HEK293 (cell line): ENCODE data around the gene CIAO2A.

Source experiments
- CTCF ChIA-PET: fragments of 350-600 bp; formaldehyde crosslinking; extraction: SDS; loops from one replicate; lab custom pipeline; 2021; ENCODE audit warnings: antibody characterized with exemption; lab: Yijun Ruan, JAX
- POLR2A ChIA-PET: fragments of 300-600 bp; formaldehyde crosslinking; extraction: SDS; loops from one replicate; lab custom pipeline; 2020; ENCODE audit warnings: antibody characterized with exemption, inconsistent platforms; lab: Yijun Ruan, JAX
- H3K27ac ChIP-seq: fragments of 200-500 bp; sonication (Bioruptor generic); 2 replicates; pipeline ENCODE4 v1.5.1; 2014; ENCODE audit warnings: low read depth, low read length, control low read depth, inconsistent platforms; ENCODE audit errors: extremely low read depth
- H3K36me3 ChIP-seq, 2 experiments: fragments of 200-500 bp in 1 of 2; sonication (Bioruptor generic) in 1 of 2; 1 replicate in 1 of 2; 2 replicates in 1 of 2; pipeline ENCODE4 v1.5.1; 2014 to 2017; ENCODE audit warnings: inconsistent platforms in 2 of 2, low read length in 2 of 2; ENCODE audit not compliant: control insufficient read depth in 2 of 2, insufficient read depth in 1 of 2
- H3K4me1 ChIP-seq: fragments of 200-500 bp; sonication (Bioruptor generic); 2 replicates; pipeline ENCODE4 v1.5.1; 2014; ENCODE audit warnings: mild to moderate bottlenecking, low read length, inconsistent platforms; ENCODE audit not compliant: control insufficient read depth, insufficient read depth
- H3K4me3 ChIP-seq: 2 replicates; pipeline ENCODE4 v1.5.1; 2011; ENCODE audit warnings: low read depth, mild to moderate bottlenecking, control low read depth, low read length, moderate library complexity
- H3K9me3 ChIP-seq: fragments of 200-500 bp; sonication (Bioruptor generic); 2 replicates; pipeline ENCODE4 v1.5.1; 2014; ENCODE audit warnings: low read depth, low read length, inconsistent platforms; ENCODE audit not compliant: control insufficient read depth, insufficient read depth
- GLIS1 ChIP-seq: fragments of 450-650 bp; formaldehyde crosslinking; IDR thresholded peaks from 2 replicates; pipeline ENCODE4 v1.5.1; 2016; ENCODE audit warnings: missing biosample characterization, missing genetic modification characterization
- TSHZ1 ChIP-seq: fragments of 450-650 bp; formaldehyde crosslinking; IDR thresholded peaks from 2 replicates; pipeline ENCODE4 v1.5.1; 2016; ENCODE audit warnings: missing biosample characterization, missing genetic modification characterization, borderline replicate concordance
- ZBTB20 ChIP-seq: fragments of 450-650 bp; formaldehyde crosslinking; IDR thresholded peaks from 2 replicates; pipeline ENCODE4 v1.5.1; 2016; ENCODE audit warnings: missing biosample characterization, missing genetic modification characterization
- ZBTB21 ChIP-seq: fragments of 450-650 bp; formaldehyde crosslinking; IDR thresholded peaks from 2 replicates; pipeline ENCODE4 v1.5.1; 2017; ENCODE audit warnings: missing biosample characterization, missing genetic modification characterization
- ZBTB26 ChIP-seq: fragments of 450-650 bp; formaldehyde crosslinking; optimal IDR thresholded peaks from 2 replicates; pipeline ENCODE3; 2016; ENCODE audit warnings: missing biosample characterization, mild to moderate bottlenecking, missing genetic modification characterization
- ZBTB8A ChIP-seq: fragments of 450-650 bp; formaldehyde crosslinking; IDR thresholded peaks from 2 replicates; pipeline ENCODE4 v1.5.1; 2016; ENCODE audit warnings: missing biosample characterization, missing genetic modification characterization
- ZFP3 ChIP-seq: fragments of 450-650 bp; formaldehyde crosslinking; IDR thresholded peaks from 2 replicates; pipeline ENCODE4 v1.5.1; 2016; ENCODE audit warnings: low read depth, missing biosample characterization, missing genetic modification characterization
- ZFP69B ChIP-seq: fragments of 450-650 bp; formaldehyde crosslinking; IDR thresholded peaks from 2 replicates; pipeline ENCODE4 v1.5.1; 2016; ENCODE audit warnings: missing biosample characterization, missing genetic modification characterization
- ZNF16 ChIP-seq: fragments of 450-650 bp; formaldehyde crosslinking; IDR thresholded peaks from 2 replicates; pipeline ENCODE4 v1.5.1; 2016; ENCODE audit warnings: low read depth, missing biosample characterization, missing genetic modification characterization
- ZNF335 ChIP-seq: fragments of 450-650 bp; formaldehyde crosslinking; conservative IDR thresholded peaks from 2 replicates; pipeline ENCODE4 v1.5.1; 2016; ENCODE audit warnings: missing biosample characterization, missing genetic modification characterization
- ZNF423 ChIP-seq: fragments of 450-650 bp; formaldehyde crosslinking; IDR thresholded peaks from 2 replicates; pipeline ENCODE4 v1.5.1; 2016; ENCODE audit warnings: missing biosample characterization, missing genetic modification characterization
- ZNF48 ChIP-seq: fragments of 450-650 bp; formaldehyde crosslinking; IDR thresholded peaks from 2 replicates; pipeline ENCODE4 v1.5.1; 2016; ENCODE audit warnings: missing biosample characterization, missing genetic modification characterization
- TF ChIP-seq, protein P1 (sequence below): fragments of 450-650 bp; formaldehyde crosslinking; IDR thresholded peaks from 2 replicates; pipeline ENCODE4 v1.5.1; 2016; ENCODE audit warnings: missing biosample characterization, missing genetic modification characterization
- TF ChIP-seq, protein P2 (sequence below): fragments of 450-650 bp; formaldehyde crosslinking; IDR thresholded peaks from 2 replicates; pipeline ENCODE4 v1.5.1; 2016; ENCODE audit warnings: missing biosample characterization, missing genetic modification characterization

Gene CIAO2A

GRCh38 chr15:64046421-64047153 is 47.1 kb downstream of the CIAO2A start, which contains the start of gene DAPK2 (continued):
- TF ChIP-seq ZFP3 (tag by site-specific recombination): no peak
- peak; percentile 59; the same call in 1 of the 2 replicates for TF ChIP-seq ZNF423 (tag by site-specific recombination)
- TF ChIP-seq, protein P1, sequence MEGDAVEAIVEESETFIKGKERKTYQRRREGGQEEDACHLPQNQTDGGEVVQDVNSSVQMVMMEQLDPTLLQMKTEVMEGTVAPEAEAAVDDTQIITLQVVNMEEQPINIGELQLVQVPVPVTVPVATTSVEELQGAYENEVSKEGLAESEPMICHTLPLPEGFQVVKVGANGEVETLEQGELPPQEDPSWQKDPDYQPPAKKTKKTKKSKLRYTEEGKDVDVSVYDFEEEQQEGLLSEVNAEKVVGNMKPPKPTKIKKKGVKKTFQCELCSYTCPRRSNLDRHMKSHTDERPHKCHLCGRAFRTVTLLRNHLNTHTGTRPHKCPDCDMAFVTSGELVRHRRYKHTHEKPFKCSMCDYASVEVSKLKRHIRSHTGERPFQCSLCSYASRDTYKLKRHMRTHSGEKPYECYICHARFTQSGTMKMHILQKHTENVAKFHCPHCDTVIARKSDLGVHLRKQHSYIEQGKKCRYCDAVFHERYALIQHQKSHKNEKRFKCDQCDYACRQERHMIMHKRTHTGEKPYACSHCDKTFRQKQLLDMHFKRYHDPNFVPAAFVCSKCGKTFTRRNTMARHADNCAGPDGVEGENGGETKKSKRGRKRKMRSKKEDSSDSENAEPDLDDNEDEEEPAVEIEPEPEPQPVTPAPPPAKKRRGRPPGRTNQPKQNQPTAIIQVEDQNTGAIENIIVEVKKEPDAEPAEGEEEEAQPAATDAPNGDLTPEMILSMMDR (tag by site-specific recombination): peak; percentile 31; the same call in 1 of the 2 replicates

GRCh38 chr15:64045774-64046420 is 47.7 kb downstream of the CIAO2A start:
- Histone ChIP-seq H3K36me3 (no peaks in the 10 kb centered on the region), H3K4me3 (peak overlapping the region; percentile 23), H3K9me3 (no peaks in the 10 kb centered on the region), H3K27ac (no peak overlapping the region; the same call in 1 of the 2 replicates), H3K4me1 (0 out of 2 replicates have a peak, but pooled peaks cover 3% of the 10 kb centered on the region)
- ChIA-PET CTCF (interaction anchor here (0.5 to 2.7 kb wide), 14 partner anchors 9 to 363 kb away, joined by 3 to 19 read pairs (median 3); no protein-coding TSS in a partner anchor), POLR2A (interaction anchor here (1.0 to 1.2 kb wide), 2 partner anchors 9 to 363 kb away, joined by 3 to 4 read pairs; no protein-coding TSS in a partner anchor)
- TF ChIP-seq ZNF335 (tag by site-specific recombination) (peak; percentile 53), ZBTB20 (peak; percentile 49; the same call in 1 of the 2 replicates), ZBTB21 (tag by site-specific recombination) (no peak), ZBTB8A (peak; percentile 28), ZBTB26 (tag by site-specific recombination) (peak; percentile 4), TSHZ1 (tag by site-specific recombination) (no peak), ZNF48 (tag by site-specific recombination) (no peak), ZFP69B (tag by site-specific recombination) (no peak), ZNF16 (tag by site-specific recombination) (no peak), GLIS1 (tag by site-specific recombination) (no peak)
- TF ChIP-seq, protein P2, sequence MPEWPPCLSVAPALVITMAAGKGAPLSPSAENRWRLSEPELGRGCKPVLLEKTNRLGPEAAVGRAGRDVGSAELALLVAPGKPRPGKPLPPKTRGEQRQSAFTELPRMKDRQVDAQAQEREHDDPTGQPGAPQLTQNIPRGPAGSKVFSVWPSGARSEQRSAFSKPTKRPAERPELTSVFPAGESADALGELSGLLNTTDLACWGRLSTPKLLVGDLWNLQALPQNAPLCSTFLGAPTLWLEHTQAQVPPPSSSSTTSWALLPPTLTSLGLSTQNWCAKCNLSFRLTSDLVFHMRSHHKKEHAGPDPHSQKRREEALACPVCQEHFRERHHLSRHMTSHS (tag by site-specific recombination): no peak
